Tibial artery (tissue), 4 donors: ENCODE results near the gene CCDC201.

Experiments used
- DNase-seq, 2 donors: peaks; one replicate each; pipeline ENCODE4 v3.0.0-alpha.2; 2019
- H3K27ac ChIP-seq, 2 donors: fragments of 200-600 bp; sonication (generic) in 1 of 2; 1 replicate in 1 of 2; 2 replicates in 1 of 2; pipeline ENCODE4 v1.5.1; 2018 to 2019; ENCODE audit warnings: mild to moderate bottlenecking in 1 of 2
- H3K27me3 ChIP-seq, 2 donors: fragments of 200-600 bp; sonication (generic) in 1 of 2; one replicate each; pipeline versions ENCODE4 v1.5.1 to v1.6.0; 2016 to 2019
- H3K36me3 ChIP-seq, 3 donors: fragments of 200-600 bp; sonication (generic) in 2 of 3; one replicate each; pipeline ENCODE4 v1.5.1; 2016 to 2019; ENCODE audit warnings: mild to moderate bottlenecking in 2 of 3
- H3K4me1 ChIP-seq, 4 donors: fragments of 200-600 bp; sonication (generic) in 2 of 4; 1 replicate in 3 of 4; 2 replicates in 1 of 4; pipeline ENCODE4 v1.5.1; 2016 to 2019
- H3K4me3 ChIP-seq, 2 donors: fragments of 200-600 bp; sonication (generic) in 1 of 2; 1 replicate in 1 of 2; 2 replicates in 1 of 2; pipeline ENCODE4 v1.5.1; 2018 to 2019; ENCODE audit warnings: mild to moderate bottlenecking in 2 of 2
- H3K9me3 ChIP-seq, 3 donors: fragments of 200-600 bp; sonication (generic) in 1 of 3; one replicate each; pipeline ENCODE4 v1.5.1; 2016 to 2019
- CTCF ChIP-seq, 2 experiments: fragments of 200-600 bp in 1 of 2; fragments of 450-650 bp in 1 of 2; IDR thresholded peaks; one replicate each; pipeline ENCODE4 v1.5.1; 2017 to 2019; ENCODE audit warnings: antibody characterized with exemption in 2 of 2, mild to moderate bottlenecking in 1 of 2, moderate library complexity in 1 of 2
- intact Hi-C: fragments of 100-400 bp; cut with DNase I; formaldehyde crosslinking; loops from one replicate; pipeline ENCODE4 v1.15.0; 2023; ENCODE audit warnings: low total_unique reads

The CCDC201 gene

GRCh38 chr7:45901566-45901965, 28.7 kb upstream of the CCDC201 start:
- Histone ChIP-seq H3K9me3 (peaks cover 0 to 9% (median 3%) of the 10 kb centered on the region in 3 donors), H3K4me3 (no peak overlapping the region), H3K36me3 (no peaks in the 10 kb centered on the region), H3K27ac (no peak overlapping the region), H3K4me1 (no peaks in the 10 kb centered on the region), H3K27me3 (no peaks in the 10 kb centered on the region)
- intact Hi-C loops = no loop called here
- no peak for TF ChIP-seq CTCF (IDR thresholded peaks at IDR 0.05)
- no peak for DNase-seq

- no peak overlapping the region for H3K27ac ChIP-seq
- no peaks in the 10 kb centered on the region for H3K4me1 ChIP-seq
- intact Hi-C loops = no loop called here
- peaks cover 0 to 2% (median 0%) of the 10 kb centered on the region in 3 donors for H3K9me3 ChIP-seq
- H3K4me3 ChIP-seq = no peak overlapping the region
- H3K27me3 ChIP-seq = peaks cover 0 to 8% of the 10 kb centered on the region in 2 donors
- no peak for TF ChIP-seq CTCF (IDR thresholded peaks at IDR 0.05)
- DNase-seq = no peak
- H3K36me3 ChIP-seq = no peaks in the 10 kb centered on the region
These were observed 25.3 kb upstream of the CCDC201 start for GRCh38 chr7:45898222-45898621.

- no peaks in the 10 kb centered on the region for H3K36me3 ChIP-seq
- no peak for TF ChIP-seq CTCF (IDR thresholded peaks at IDR 0.05)
- no peak overlapping the region for H3K4me3 ChIP-seq
- no peaks in the 10 kb centered on the region for H3K4me1 ChIP-seq
- DNase-seq = no peak
- no peaks in the 10 kb centered on the region for H3K9me3 ChIP-seq
- intact Hi-C loops = no loop called here
- H3K27me3 ChIP-seq = peaks cover 0 to 8% of the 10 kb centered on the region in 2 donors
- no peak overlapping the region for H3K27ac ChIP-seq
These were observed 24.3 kb upstream of the CCDC201 start for GRCh38 chr7:45897042-45897690.

- Histone ChIP-seq H3K27me3 (peaks cover 0 to 17% of the 10 kb centered on the region in 2 donors), H3K27ac (no peak overlapping the region), H3K4me1 (no peaks in the 10 kb centered on the region), H3K4me3 (no peak overlapping the region), H3K9me3 (no peaks in the 10 kb centered on the region), H3K36me3 (no peaks in the 10 kb centered on the region)
- intact Hi-C loops = no loop called here
- TF ChIP-seq CTCF (IDR thresholded peaks at IDR 0.05) = no peak
- no peak for DNase-seq
These were observed 21.8 kb upstream of the CCDC201 start for GRCh38 chr7:45894665-45895062.

- intact Hi-C loops = no loop called here
- Histone ChIP-seq H3K27me3 (peaks cover 0 to 20% of the 10 kb centered on the region in 2 donors), H3K4me1 (peaks cover 0 to under 1% (median 0%) of the 10 kb centered on the region in 4 donors), H3K27ac (no peak overlapping the region), H3K4me3 (no peak overlapping the region), H3K9me3 (no peaks in the 10 kb centered on the region), H3K36me3 (no peaks in the 10 kb centered on the region)
- DNase-seq = no peak
- no peak for TF ChIP-seq CTCF (IDR thresholded peaks at IDR 0.05)
These were observed 21.2 kb upstream of the CCDC201 start for GRCh38 chr7:45893996-45894664.
